ENCODE measurements around the gene SPATA2.

The SPATA2 gene

GRCh38 chr20:49908258-49908565 lies 7.1 kb downstream of the SPATA2 start:
- H3K36me3 ChIP-seq (ENCODE audit: insufficient read depth, low read length) = peaks cover 19% of the 10 kb centered on the region; the same call in 1 of the 2 replicates
- TF ChIP-seq, protein P1, sequence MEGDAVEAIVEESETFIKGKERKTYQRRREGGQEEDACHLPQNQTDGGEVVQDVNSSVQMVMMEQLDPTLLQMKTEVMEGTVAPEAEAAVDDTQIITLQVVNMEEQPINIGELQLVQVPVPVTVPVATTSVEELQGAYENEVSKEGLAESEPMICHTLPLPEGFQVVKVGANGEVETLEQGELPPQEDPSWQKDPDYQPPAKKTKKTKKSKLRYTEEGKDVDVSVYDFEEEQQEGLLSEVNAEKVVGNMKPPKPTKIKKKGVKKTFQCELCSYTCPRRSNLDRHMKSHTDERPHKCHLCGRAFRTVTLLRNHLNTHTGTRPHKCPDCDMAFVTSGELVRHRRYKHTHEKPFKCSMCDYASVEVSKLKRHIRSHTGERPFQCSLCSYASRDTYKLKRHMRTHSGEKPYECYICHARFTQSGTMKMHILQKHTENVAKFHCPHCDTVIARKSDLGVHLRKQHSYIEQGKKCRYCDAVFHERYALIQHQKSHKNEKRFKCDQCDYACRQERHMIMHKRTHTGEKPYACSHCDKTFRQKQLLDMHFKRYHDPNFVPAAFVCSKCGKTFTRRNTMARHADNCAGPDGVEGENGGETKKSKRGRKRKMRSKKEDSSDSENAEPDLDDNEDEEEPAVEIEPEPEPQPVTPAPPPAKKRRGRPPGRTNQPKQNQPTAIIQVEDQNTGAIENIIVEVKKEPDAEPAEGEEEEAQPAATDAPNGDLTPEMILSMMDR (conservative IDR thresholded peaks at IDR 0.05; ENCODE audit: low read length) = no peak
- TF ChIP-seq EZH2phosphoT487 (IDR thresholded peaks at IDR 0.05; ENCODE audit: borderline replicate concordance) = no peak
- H3F3A ChIP-seq (ENCODE audit: low read depth) = no peaks in the 10 kb centered on the region
- H2AFZ ChIP-seq (ENCODE audit: low read length) = no peak overlapping the region
- peaks cover 8% of the 10 kb centered on the region for H4K20me1 ChIP-seq (ENCODE audit: insufficient read depth, low read length, poor library complexity, severe bottlenecking)
- H3K4me2 ChIP-seq (ENCODE audit: low read depth, low read length, poor library complexity, severe bottlenecking) = no peak overlapping the region
- H3K9me2 ChIP-seq (replicated peaks; ENCODE audit: low read depth, low read length) = no peaks in the 10 kb centered on the region
- H3K9ac ChIP-seq (ENCODE audit: low read depth, low read length, poor library complexity, severe bottlenecking) = no peak overlapping the region
- no peaks in the 10 kb centered on the region for H3K27me3 ChIP-seq (ENCODE audit: insufficient read depth, low read length, poor library complexity, severe bottlenecking)
- H3K4me1 ChIP-seq (ENCODE audit: insufficient read depth, low read length, poor library complexity, severe bottlenecking) = peaks cover 6% of the 10 kb centered on the region
- peaks cover 19% of the 10 kb centered on the region; the same call in 1 of the 2 replicates for H3K79me2 ChIP-seq (ENCODE audit: insufficient read depth, low read length)
- H3K4me3 ChIP-seq (ENCODE audit: low read length, poor library complexity, severe bottlenecking) = no peak overlapping the region
- H3K9me3 ChIP-seq (ENCODE audit: insufficient read depth, low read depth, low read length) = no peaks in the 10 kb centered on the region

- H3K4me3 ChIP-seq (ENCODE audit: low read length, poor library complexity, severe bottlenecking) = no peak overlapping the region
- no peaks in the 10 kb centered on the region for H3F3A ChIP-seq (ENCODE audit: low read depth)
- peaks cover under 1% of the 10 kb centered on the region for H3K4me1 ChIP-seq (ENCODE audit: insufficient read depth, low read length, poor library complexity, severe bottlenecking)
- no peak overlapping the region for H3K9ac ChIP-seq (ENCODE audit: low read depth, low read length, poor library complexity, severe bottlenecking)
- H3K9me3 ChIP-seq (ENCODE audit: insufficient read depth, low read depth, low read length) = no peaks in the 10 kb centered on the region
- H4K20me1 ChIP-seq (ENCODE audit: insufficient read depth, low read length, poor library complexity, severe bottlenecking) = peaks cover 4% of the 10 kb centered on the region
- H3K9me2 ChIP-seq (replicated peaks; ENCODE audit: low read depth, low read length) = no peaks in the 10 kb centered on the region
- H2AFZ ChIP-seq (ENCODE audit: low read length) = no peak overlapping the region
- H3K4me2 ChIP-seq (ENCODE audit: low read depth, low read length, poor library complexity, severe bottlenecking) = no peak overlapping the region
- no peaks in the 10 kb centered on the region for H3K27me3 ChIP-seq (ENCODE audit: insufficient read depth, low read length, poor library complexity, severe bottlenecking)
- peaks cover 13% of the 10 kb centered on the region; the same call in 1 of the 2 replicates for H3K79me2 ChIP-seq (ENCODE audit: insufficient read depth, low read length)
- TF ChIP-seq, protein P1 (conservative IDR thresholded peaks at IDR 0.05; ENCODE audit: low read length) = no peak
- TF ChIP-seq EZH2phosphoT487 (IDR thresholded peaks at IDR 0.05; ENCODE audit: borderline replicate concordance) = no peak
- peaks cover 19% of the 10 kb centered on the region; the same call in 1 of the 2 replicates for H3K36me3 ChIP-seq (ENCODE audit: insufficient read depth, low read length)
Observed at GRCh38 chr20:49907405-49908257, 7.7 kb downstream of the SPATA2 start.

- no peaks in the 10 kb centered on the region for H3K4me1 ChIP-seq (ENCODE audit: insufficient read depth, low read length, poor library complexity, severe bottlenecking)
- no peaks in the 10 kb centered on the region for H3K27me3 ChIP-seq (ENCODE audit: insufficient read depth, low read length, poor library complexity, severe bottlenecking)
- H3K9me2 ChIP-seq (replicated peaks; ENCODE audit: low read depth, low read length) = no peaks in the 10 kb centered on the region
- no peak overlapping the region for H3K4me3 ChIP-seq (ENCODE audit: low read length, poor library complexity, severe bottlenecking)
- H3K79me2 ChIP-seq (ENCODE audit: insufficient read depth, low read length) = peaks cover 6% of the 10 kb centered on the region; the same call in 1 of the 2 replicates
- H3K4me2 ChIP-seq (ENCODE audit: low read depth, low read length, poor library complexity, severe bottlenecking) = no peak overlapping the region
- no peak overlapping the region for H2AFZ ChIP-seq (ENCODE audit: low read length)
- no peak overlapping the region for H3K9ac ChIP-seq (ENCODE audit: low read depth, low read length, poor library complexity, severe bottlenecking)
- H3K36me3 ChIP-seq (ENCODE audit: insufficient read depth, low read length) = peaks cover 19% of the 10 kb centered on the region; the same call in 1 of the 2 replicates
- no peaks in the 10 kb centered on the region for H4K20me1 ChIP-seq (ENCODE audit: insufficient read depth, low read length, poor library complexity, severe bottlenecking)
- TF ChIP-seq, protein P1 (conservative IDR thresholded peaks at IDR 0.05; ENCODE audit: low read length) = no peak
- TF ChIP-seq EZH2phosphoT487 (IDR thresholded peaks at IDR 0.05; ENCODE audit: borderline replicate concordance) = no peak
- H3K9me3 ChIP-seq (ENCODE audit: insufficient read depth, low read depth, low read length) = no peaks in the 10 kb centered on the region
- H3F3A ChIP-seq (ENCODE audit: low read depth) = no peaks in the 10 kb centered on the region
Observed at GRCh38 chr20:49906615-49907154, 8.6 kb downstream of the SPATA2 start.
